ENCODE measurements around the gene ALPK1.

The ALPK1 gene

GRCh38 chr4:112370466-112370865 lies 73.3 kb downstream of the ALPK1 start:
- no peak for FAIRE-seq

GRCh38 chr4:112371361-112371760 lies 74.2 kb downstream of the ALPK1 start:
- no peak for DNase-seq (ENCODE audit: insufficient read length, low spot score)
- FAIRE-seq: no peak

More at GRCh38 chr4:112370466-112370865, 73.3 kb downstream of the ALPK1 start:
- DNase-seq (ENCODE audit: insufficient read length, low spot score): no peak

- no peak for FAIRE-seq
- no peak for DNase-seq (ENCODE audit: insufficient read length, low spot score)
These were observed 77.7 kb downstream of the ALPK1 start for GRCh38 chr4:112374850-112375249.

- peak; percentile 14 for FAIRE-seq
- DNase-seq (ENCODE audit: insufficient read length, low spot score): no peak
These were observed 80.0 kb downstream of the ALPK1 start for GRCh38 chr4:112377171-112377570.

GRCh38 chr4:112377594-112378242 lies 80.5 kb downstream of the ALPK1 start:
- FAIRE-seq (no peak), DNase-seq (ENCODE audit: insufficient read length, low spot score) (no peak)

- no peak for FAIRE-seq
- DNase-seq (ENCODE audit: insufficient read length, low spot score): no peak
These were observed 81.1 kb downstream of the ALPK1 start for GRCh38 chr4:112378243-112378620.

- DNase-seq (ENCODE audit: insufficient read length, low spot score): no peak
- FAIRE-seq: no peak
These were observed 81.7 kb downstream of the ALPK1 start for GRCh38 chr4:112378858-112379257.

- FAIRE-seq: no peak
These were observed 82.1 kb downstream of the ALPK1 start for GRCh38 chr4:112379306-112379705.

GRCh38 chr4:112381996-112382692 lies 85.0 kb downstream of the ALPK1 start:
- no peak for DNase-seq (ENCODE audit: insufficient read length, low spot score)
- no peak for FAIRE-seq

More at GRCh38 chr4:112379306-112379705, 82.1 kb downstream of the ALPK1 start:
- DNase-seq (ENCODE audit: insufficient read length, low spot score): no peak

- FAIRE-seq: no peak
- no peak for DNase-seq (ENCODE audit: insufficient read length, low spot score)
These were observed 88.9 kb downstream of the ALPK1 start for GRCh38 chr4:112386071-112386470.

GRCh38 chr4:112402098-112402497 lies 104.9 kb downstream of the ALPK1 start:
- DNase-seq (ENCODE audit: insufficient read length, low spot score) (no peak), FAIRE-seq (no peak)

GRCh38 chr4:112403101-112403945 lies 106.2 kb downstream of the ALPK1 start:
- FAIRE-seq: no peak
- no peak for DNase-seq (ENCODE audit: insufficient read length, low spot score)

- FAIRE-seq: no peak
- no peak for DNase-seq (ENCODE audit: insufficient read length, low spot score)
These were observed 113.2 kb downstream of the ALPK1 start for GRCh38 chr4:112410364-112410763.

GRCh38 chr4:112410804-112411203 lies 113.6 kb downstream of the ALPK1 start:
- no peak for FAIRE-seq

GRCh38 chr4:112411781-112412550 lies 114.8 kb downstream of the ALPK1 start:
- no peak for DNase-seq (ENCODE audit: insufficient read length, low spot score)
- FAIRE-seq: no peak

More at GRCh38 chr4:112410804-112411203, 113.6 kb downstream of the ALPK1 start:
- DNase-seq (ENCODE audit: insufficient read length, low spot score): no peak

- DNase-seq (ENCODE audit: insufficient read length, low spot score) (no peak), FAIRE-seq (no peak)
These were observed 119.3 kb downstream of the ALPK1 start for GRCh38 chr4:112416464-112416863.

GRCh38 chr4:112418092-112418491 lies 120.9 kb downstream of the ALPK1 start:
- FAIRE-seq (no peak), DNase-seq (ENCODE audit: insufficient read length, low spot score) (no peak)

GRCh38 chr4:112421911-112422310 lies 124.7 kb downstream of the ALPK1 start:
- DNase-seq (ENCODE audit: insufficient read length, low spot score) (no peak), FAIRE-seq (no peak)

- DNase-seq (ENCODE audit: insufficient read length, low spot score): no peak
- no peak for FAIRE-seq
These were observed 125.5 kb downstream of the ALPK1 start for GRCh38 chr4:112422644-112423043.

GRCh38 chr4:112423591-112423990 lies 126.4 kb downstream of the ALPK1 start:
- DNase-seq (ENCODE audit: insufficient read length, low spot score): no peak
- FAIRE-seq: no peak

GRCh38 chr4:112425823-112426222 lies 128.7 kb downstream of the ALPK1 start:
- no peak for DNase-seq (ENCODE audit: insufficient read length, low spot score)
- FAIRE-seq: no peak

Data from GM19239 (cell line).